A549 (cell line): ENCODE data around the gene SDHAF2.

Source experiments
- BCL3 ChIP-seq: fragments of >200 bp; sonication (Bioruptor Twin); formaldehyde crosslinking; IDR thresholded peaks from 3 replicates; pipeline ENCODE4 v1.6.1; 2016
- CTCF ChIP-seq: fragments of >200 bp; sonication (Bioruptor Twin); formaldehyde crosslinking; IDR thresholded peaks from 3 replicates; pipeline ENCODE4 v1.5.1; 2016
- E2F6 ChIP-seq: IDR thresholded peaks from 2 replicates; pipeline ENCODE4 v1.6.1; 2012; ENCODE audit warnings: low read depth, borderline replicate concordance
- EP300 ChIP-seq, 2 experiments: fragments of >200 bp; sonication (Bioruptor Twin); formaldehyde crosslinking; IDR thresholded peaks; 2 replicates in 1 of 2; 3 replicates in 1 of 2; pipeline ENCODE4 v1.6.1; 2016 to 2017
- ESRRA ChIP-seq: fragments of 150-350 bp; IDR thresholded peaks from 2 replicates; pipeline ENCODE4 v1.6.1; 2014; ENCODE audit warnings: mild to moderate bottlenecking, low read length, borderline replicate concordance
- HMGXB4 ChIP-seq: fragments of 250-450 bp; sonication (Bioruptor Pico); IDR thresholded peaks from 2 replicates; pipeline ENCODE4 v1.5.0; 2021; ENCODE audit warnings: mild to moderate bottlenecking, moderate library complexity, borderline replicate concordance
- MAX ChIP-seq: IDR thresholded peaks from 2 replicates; pipeline ENCODE4 v1.6.1; 2012
- POLR2A ChIP-seq: IDR thresholded peaks from 2 replicates; pipeline ENCODE4 v1.6.1; 2012; ENCODE audit warnings: mild to moderate bottlenecking, low read length
- REST ChIP-seq: fragments of 200-600 bp; sonication (generic); IDR thresholded peaks from 2 replicates; pipeline ENCODE4 v1.6.1; 2016; ENCODE audit warnings: antibody characterized with exemption, mild to moderate bottlenecking, moderate library complexity
- RNF2 ChIP-seq: fragments of 200-600 bp; sonication (generic); IDR thresholded peaks from 2 replicates; pipeline ENCODE4 v1.6.1; 2016; ENCODE audit warnings: low read depth, mild to moderate bottlenecking, antibody characterized with exemption, moderate library complexity, borderline replicate concordance
- SMC3 ChIP-seq: fragments of >200 bp; sonication (Bioruptor Twin); formaldehyde crosslinking; IDR thresholded peaks from 3 replicates; pipeline ENCODE4 v1.6.1; 2018; ENCODE audit warnings: inconsistent platforms
- SREBF2 ChIP-seq: fragments of 450-650 bp; IDR thresholded peaks from 2 replicates; pipeline ENCODE4 v1.6.1; 2014; ENCODE audit warnings: mild to moderate bottlenecking, moderate library complexity
- USF2 ChIP-seq: fragments of 450-650 bp; IDR thresholded peaks from 2 replicates; pipeline ENCODE4 v1.6.1; 2014; ENCODE audit warnings: antibody characterized with exemption

GRCh38 chr11:61477126-61477525, 47.2 kb downstream of the SDHAF2 start:
- no peak for TF ChIP-seq CTCF
- TF ChIP-seq USF2, result no peak
- TF ChIP-seq MAX, result no peak
- no peak for TF ChIP-seq EP300 (IDR thresholded peaks at IDR 0.05)
- no peak for TF ChIP-seq BCL3
- TF ChIP-seq SMC3, result no peak
- TF ChIP-seq REST, result no peak
- TF ChIP-seq SREBF2, result no peak
- TF ChIP-seq E2F6, result no peak
- TF ChIP-seq HMGXB4 (CRISPR knock-in tag), result no peak
- no peak for TF ChIP-seq ESRRA
- no peak for TF ChIP-seq RNF2
- no peak for TF ChIP-seq POLR2A
